SU-DHL-6 (cell line): Measurements from ENCODE around the gene MLST8.

Source experiments
- H2AFZ ChIP-seq: fragments of 200-600 bp; sonication (generic); 2 replicates; pipeline ENCODE4 v1.6.1; 2014; ENCODE audit warnings: low read depth, mild to moderate bottlenecking, moderate library complexity, mixed read lengths, antibody characterized with exemption, low read length; ENCODE audit not compliant: severe bottlenecking
- H3F3A ChIP-seq: fragments of 200-600 bp; shearing (Covaris generic); 2 replicates; pipeline ENCODE4 v1.6.0; 2016; ENCODE audit warnings: antibody characterized with exemption, mild to moderate bottlenecking; ENCODE audit not compliant: insufficient read depth
- H3K27ac ChIP-seq: fragments of 200-600 bp; sonication (generic); 2 replicates; pipeline ENCODE4 v1.5.1; 2016; ENCODE audit warnings: low read depth, mild to moderate bottlenecking, low read length, moderate library complexity, mixed read lengths
- H3K27me3 ChIP-seq: fragments of 200-600 bp; sonication (generic), shearing (Covaris generic); 2 replicates; pipeline ENCODE4 v1.6.0; 2014; ENCODE audit warnings: mild to moderate bottlenecking, low read length
- H3K36me3 ChIP-seq: fragments of 200-600 bp; sonication (generic); 2 replicates; pipeline ENCODE4 v1.6.1; 2014; ENCODE audit warnings: mild to moderate bottlenecking, low read length, mixed read lengths
- H3K4me2 ChIP-seq: fragments of 300-600, 200-600 bp; shearing (Covaris generic), sonication (generic); 2 replicates; pipeline ENCODE4 v1.6.0; 2014; ENCODE audit warnings: low read length, low read depth, mild to moderate bottlenecking; ENCODE audit not compliant: poor library complexity, severe bottlenecking
- H3K4me3 ChIP-seq: fragments of 200-600 bp; sonication (generic); 2 replicates; pipeline ENCODE4 v1.5.1; 2014; ENCODE audit warnings: antibody characterized with exemption, low read length, mild to moderate bottlenecking, mixed read lengths; ENCODE audit not compliant: insufficient read depth, poor library complexity, severe bottlenecking
- H3K79me2 ChIP-seq: fragments of 200-600 bp; sonication (generic); 2 replicates; pipeline ENCODE4 v1.6.1; 2014; ENCODE audit warnings: mild to moderate bottlenecking, low read length, moderate library complexity; ENCODE audit not compliant: insufficient read depth
- H3K9ac ChIP-seq: fragments of 200-600 bp; sonication (generic); 2 replicates; pipeline ENCODE4 v1.7.0; 2014; ENCODE audit warnings: mild to moderate bottlenecking, low read length
- H3K9me2 ChIP-seq: fragments of 200-600 bp; sonication (generic); replicated peaks from 2 replicates; pipeline ENCODE4 v1.6.1; 2014; ENCODE audit warnings: low read length; ENCODE audit not compliant: insufficient read depth
- H3K9me3 ChIP-seq: fragments of 200-600 bp; sonication (generic); 2 replicates; pipeline ENCODE4 v1.6.1; 2014; ENCODE audit warnings: low read length, mixed read lengths; ENCODE audit not compliant: insufficient read depth
- H4K20me1 ChIP-seq: fragments of 200-600 bp; sonication (generic); 2 replicates; pipeline ENCODE4 v1.6.1; 2014; ENCODE audit warnings: low read depth, mild to moderate bottlenecking, antibody characterized with exemption, low read length, moderate library complexity, mixed read lengths
- EZH2phosphoT487 ChIP-seq: fragments of 200-600 bp; sonication (generic), shearing (Covaris generic); conservative IDR thresholded peaks from 2 replicates; pipeline ENCODE4 v1.6.1; 2018; ENCODE audit warnings: mild to moderate bottlenecking, antibody characterized with exemption, low read length, moderate library complexity, mixed read lengths
- TF ChIP-seq, protein P1 (sequence below): fragments of 200-600 bp; sonication (generic); IDR thresholded peaks from one replicate; pipeline ENCODE4 v1.5.1; 2017; ENCODE audit warnings: antibody characterized with exemption, mild to moderate bottlenecking, low read length, moderate library complexity; ENCODE audit not compliant: insufficient read depth, poor library complexity, severe bottlenecking

MLST8 gene

DNA sequence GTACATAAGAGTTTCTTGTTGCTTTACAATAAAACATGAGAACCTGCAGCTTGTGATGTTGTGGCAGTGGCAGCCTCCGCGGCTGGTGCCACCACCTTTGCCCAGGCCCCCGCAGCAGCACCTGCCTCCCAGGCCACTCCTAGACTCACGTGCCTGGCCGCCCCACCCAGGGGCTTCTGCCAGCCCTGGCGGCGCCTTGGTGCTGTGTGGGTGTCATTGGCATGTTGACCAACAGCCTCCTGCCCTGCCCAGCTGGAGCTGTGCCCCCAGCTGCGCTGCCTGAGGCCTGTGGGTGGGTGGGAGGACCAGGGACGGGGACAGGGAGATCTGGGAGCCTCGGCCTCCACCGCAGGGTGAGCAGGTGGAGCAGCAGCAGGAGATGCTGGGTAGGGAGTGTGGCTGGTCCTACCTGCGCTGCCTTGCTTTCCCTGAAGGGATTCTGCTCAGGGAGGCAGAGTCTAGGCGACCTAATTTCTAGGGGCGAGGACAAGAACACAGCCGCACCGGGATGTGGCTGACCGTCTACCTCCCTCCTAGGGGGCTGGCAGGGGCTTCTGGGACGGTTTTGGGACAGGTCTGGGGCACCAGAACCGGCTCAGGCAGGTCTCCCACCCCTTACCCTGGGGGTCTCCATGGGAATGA is 30.6 kb downstream of the MLST8 start:
- Histone ChIP-seq H3K9ac (no peak overlapping the region), H3K27me3 (no peaks in the 10 kb centered on the region), H3K79me2 (no peaks in the 10 kb centered on the region), H3K4me3 (no peak overlapping the region), H3K9me2 (no peaks in the 10 kb centered on the region), H3F3A (peaks cover 4% of the 10 kb centered on the region; the same call in 1 of the 2 replicates), H3K9me3 (no peaks in the 10 kb centered on the region), H3K27ac (no peak overlapping the region), H4K20me1 (no peaks in the 10 kb centered on the region), H3K36me3 (no peaks in the 10 kb centered on the region), H3K4me2 (no peak overlapping the region), H2AFZ (no peak overlapping the region)
- no peak for TF ChIP-seq EZH2phosphoT487
- TF ChIP-seq, protein P1, sequence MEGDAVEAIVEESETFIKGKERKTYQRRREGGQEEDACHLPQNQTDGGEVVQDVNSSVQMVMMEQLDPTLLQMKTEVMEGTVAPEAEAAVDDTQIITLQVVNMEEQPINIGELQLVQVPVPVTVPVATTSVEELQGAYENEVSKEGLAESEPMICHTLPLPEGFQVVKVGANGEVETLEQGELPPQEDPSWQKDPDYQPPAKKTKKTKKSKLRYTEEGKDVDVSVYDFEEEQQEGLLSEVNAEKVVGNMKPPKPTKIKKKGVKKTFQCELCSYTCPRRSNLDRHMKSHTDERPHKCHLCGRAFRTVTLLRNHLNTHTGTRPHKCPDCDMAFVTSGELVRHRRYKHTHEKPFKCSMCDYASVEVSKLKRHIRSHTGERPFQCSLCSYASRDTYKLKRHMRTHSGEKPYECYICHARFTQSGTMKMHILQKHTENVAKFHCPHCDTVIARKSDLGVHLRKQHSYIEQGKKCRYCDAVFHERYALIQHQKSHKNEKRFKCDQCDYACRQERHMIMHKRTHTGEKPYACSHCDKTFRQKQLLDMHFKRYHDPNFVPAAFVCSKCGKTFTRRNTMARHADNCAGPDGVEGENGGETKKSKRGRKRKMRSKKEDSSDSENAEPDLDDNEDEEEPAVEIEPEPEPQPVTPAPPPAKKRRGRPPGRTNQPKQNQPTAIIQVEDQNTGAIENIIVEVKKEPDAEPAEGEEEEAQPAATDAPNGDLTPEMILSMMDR: no peak

DNA sequence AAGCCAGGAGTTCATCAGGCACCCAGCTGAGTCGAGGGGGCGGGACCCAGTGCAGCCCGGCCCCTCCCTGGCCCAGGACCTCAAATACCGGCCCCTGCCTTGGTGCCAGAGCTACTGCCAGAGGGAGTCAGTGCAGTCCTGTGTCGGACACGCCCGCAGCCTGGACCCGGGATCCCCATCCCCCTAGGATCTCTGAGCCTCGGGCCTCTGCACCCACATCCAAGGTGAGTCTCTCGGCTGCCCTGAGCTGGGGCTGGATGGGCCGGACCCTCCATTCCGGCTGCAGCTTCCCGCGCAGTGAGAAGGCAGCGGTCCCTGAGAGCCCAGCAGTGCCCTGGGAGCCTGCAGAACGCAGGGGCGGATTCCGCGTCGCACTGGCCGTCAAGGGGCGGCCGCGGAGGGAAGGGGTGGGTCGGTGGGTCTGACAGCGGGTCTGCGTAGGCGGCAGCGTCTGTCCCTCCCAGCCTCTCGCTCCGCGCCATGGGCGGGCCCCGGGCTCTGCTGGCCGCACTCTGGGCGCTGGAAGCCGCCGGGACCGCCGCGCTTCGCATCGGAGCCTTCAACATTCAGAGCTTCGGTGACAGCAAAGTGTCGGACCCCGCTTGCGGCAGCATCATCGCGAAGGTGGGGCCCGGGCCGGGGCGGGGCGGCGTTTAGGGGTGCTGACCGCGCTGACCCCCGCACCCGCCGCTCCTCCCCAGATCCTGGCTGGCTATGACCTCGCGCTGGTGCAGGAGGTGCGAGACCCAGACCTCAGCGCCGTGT is 31.3 kb downstream of the MLST8 start, which contains the start of gene DNASE1L2:
DNASE1L2 (plus strand) TSS at position 108 of the 765 bp plus-strand sequence; CDS start at position 481, 373 bp downstream.
- Histone ChIP-seq H3K9me3 (no peaks in the 10 kb centered on the region), H4K20me1 (no peaks in the 10 kb centered on the region), H3K4me2 (no peak within 1 kb of the TSS), H3F3A (peaks cover 4% of the 10 kb centered on the region; the same call in 1 of the 2 replicates), H3K9me2 (no peaks in the 10 kb centered on the region), H3K79me2 (no peaks in the 10 kb centered on the region), H3K9ac (no peak within 1 kb of the TSS), H3K4me3 (no peak within 1 kb of the TSS), H2AFZ (no peak within 1 kb of the TSS), H3K27ac (no peak within 1 kb of the TSS), H3K27me3 (no peaks in the 10 kb centered on the region), H3K36me3 (no peaks in the 10 kb centered on the region)
- TF ChIP-seq EZH2phosphoT487: no peak
- TF ChIP-seq, protein P1: no peak

DNA sequence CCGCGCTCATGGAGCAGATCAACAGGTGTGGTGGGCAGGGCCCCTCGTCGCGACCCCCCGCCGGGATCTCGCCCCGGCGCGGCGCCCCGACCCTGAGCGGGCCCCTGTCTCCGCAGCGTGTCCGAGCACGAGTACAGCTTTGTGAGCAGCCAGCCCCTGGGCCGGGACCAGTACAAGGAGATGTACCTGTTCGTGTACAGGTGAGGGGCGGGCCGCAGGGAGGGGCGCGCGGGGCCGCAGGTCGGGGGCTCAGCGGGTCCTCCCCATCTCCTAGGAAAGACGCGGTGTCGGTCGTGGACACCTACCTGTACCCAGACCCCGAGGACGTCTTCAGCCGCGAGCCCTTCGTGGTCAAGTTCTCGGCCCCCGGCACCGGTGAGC is 31.8 kb downstream of the MLST8 start:
- Histone ChIP-seq H3K4me2 (no peak overlapping the region), H3K4me3 (no peak overlapping the region), H3K27ac (no peak overlapping the region), H4K20me1 (no peaks in the 10 kb centered on the region), H3K9me3 (no peaks in the 10 kb centered on the region), H3K79me2 (no peaks in the 10 kb centered on the region), H3K27me3 (no peaks in the 10 kb centered on the region), H3F3A (peaks cover 4% of the 10 kb centered on the region; the same call in 1 of the 2 replicates), H3K9ac (no peak overlapping the region), H3K9me2 (no peaks in the 10 kb centered on the region), H2AFZ (no peak overlapping the region), H3K36me3 (no peaks in the 10 kb centered on the region)
- TF ChIP-seq, protein P1: no peak
- TF ChIP-seq EZH2phosphoT487: no peak
